ENCODE data around the gene AGBL3. TPM values are rescaled to one million over a fixed set of nuclear protein-coding genes. Genes with fewer than 3 reads are reported as not detected.

AGBL3 gene
- total RNA-seq, 2 experiments from 2014 or later, result 2.2 to 2.5 TPM

GRCh38 chr7:135111379-135111778 is 125.1 kb downstream of the AGBL3 start:
- no peak overlapping the region for H3K4me3 Mint-ChIP-seq
- CTCF ChIA-PET, result no interaction called here
- Histone ChIP-seq H3K9me3 (ENCODE audit: control insufficient read depth in 1 of 2, insufficient read depth in 1 of 2, low read length in 2 of 2) (no peaks in the 10 kb centered on the region), H3K27ac (ENCODE audit: low read depth in 1 of 2, low read length in 2 of 2) (no peak overlapping the region), H3K4me3 (ENCODE audit: low read length) (no peak overlapping the region), H3K4me1 (ENCODE audit: insufficient read depth, low read length) (no peaks in the 10 kb centered on the region), H3K27me3 (ENCODE audit: control insufficient read depth in 1 of 2, insufficient read depth in 2 of 2, low read length in 2 of 2) (no peaks in the 10 kb centered on the region), H3K36me3 (ENCODE audit: insufficient read depth, low read length) (no peaks in the 10 kb centered on the region)
- H3K4me1 Mint-ChIP-seq (ENCODE audit: low read depth), result no peaks in the 10 kb centered on the region
- no peak for TF ChIP-seq CTCF (IDR thresholded peaks at IDR 0.05)
- intact Hi-C loops (cut with DNase I, micrococcal nuclease), result no loop called here
- POLR2A ChIA-PET, result no interaction called here
- no peak overlapping the region for H3K27ac Mint-ChIP-seq
- DNase-seq (no peak), ATAC-seq (ENCODE audit: poor library complexity) (no peak)
- H3K27me3 Mint-ChIP-seq, result no peaks in the 10 kb centered on the region
- no peaks in the 10 kb centered on the region for H3K36me3 Mint-ChIP-seq (ENCODE audit: low read depth)
- no peaks in the 10 kb centered on the region for H3K9me3 Mint-ChIP-seq

- no peaks in the 10 kb centered on the region for H3K4me1 ChIP-seq (ENCODE audit: insufficient read depth, low read length)
- peaks cover under 1 to 5% of the 10 kb centered on the region in 2 experiments for H3K9me3 ChIP-seq (ENCODE audit: control insufficient read depth in 1 of 2, insufficient read depth in 1 of 2, low read length in 2 of 2)
- intact Hi-C loops (cut with DNase I, micrococcal nuclease), result no loop called here
- Mint-ChIP-seq H3K4me3 (no peak overlapping the region), H3K9me3 (peaks cover 3% of the 10 kb centered on the region), H3K4me1 (ENCODE audit: low read depth) (no peaks in the 10 kb centered on the region), H3K27me3 (no peaks in the 10 kb centered on the region), H3K27ac (no peak overlapping the region), H3K36me3 (ENCODE audit: low read depth) (peaks cover 19% of the 10 kb centered on the region)
- no peaks in the 10 kb centered on the region for H3K36me3 ChIP-seq (ENCODE audit: insufficient read depth, low read length)
- ATAC-seq (ENCODE audit: poor library complexity), result no peak
- no peak overlapping the region for H3K4me3 ChIP-seq (ENCODE audit: low read length)
- no peak for TF ChIP-seq CTCF (IDR thresholded peaks at IDR 0.05)
- ChIA-PET POLR2A (no interaction called here), CTCF (interaction anchor here (0.5 kb wide), 1 partner anchor 458 kb away, joined by 3 read pairs; no protein-coding TSS in a partner anchor)
- DNase-seq, result no peak
- H3K27ac ChIP-seq (ENCODE audit: low read depth in 1 of 2, low read length in 2 of 2), result no peak overlapping the region
- no peaks in the 10 kb centered on the region for H3K27me3 ChIP-seq (ENCODE audit: control insufficient read depth in 1 of 2, insufficient read depth in 2 of 2, low read length in 2 of 2)
Observed at GRCh38 chr7:135114622-135115021, 128.3 kb downstream of the AGBL3 start.

GRCh38 chr7:135117096-135117495 is 130.8 kb downstream of the AGBL3 start:
- Histone ChIP-seq H3K4me1 (ENCODE audit: insufficient read depth, low read length) (no peaks in the 10 kb centered on the region), H3K27ac (ENCODE audit: low read depth in 1 of 2, low read length in 2 of 2) (no peak overlapping the region), H3K9me3 (ENCODE audit: control insufficient read depth in 1 of 2, insufficient read depth in 1 of 2, low read length in 2 of 2) (peaks cover 10 to 13% of the 10 kb centered on the region in 2 experiments), H3K27me3 (ENCODE audit: control insufficient read depth in 1 of 2, insufficient read depth in 2 of 2, low read length in 2 of 2) (no peaks in the 10 kb centered on the region), H3K4me3 (ENCODE audit: low read length) (no peak overlapping the region), H3K36me3 (ENCODE audit: insufficient read depth, low read length) (no peaks in the 10 kb centered on the region)
- ATAC-seq (ENCODE audit: poor library complexity), result no peak
- H3K27me3 Mint-ChIP-seq, result no peaks in the 10 kb centered on the region
- H3K4me1 Mint-ChIP-seq (ENCODE audit: low read depth), result no peaks in the 10 kb centered on the region
- no peak overlapping the region for H3K4me3 Mint-ChIP-seq
- ChIA-PET POLR2A (no interaction called here), CTCF (no interaction called here)
- DNase-seq, result no peak
- TF ChIP-seq CTCF (IDR thresholded peaks at IDR 0.05), result no peak
- H3K27ac Mint-ChIP-seq, result no peak overlapping the region
- H3K36me3 Mint-ChIP-seq (ENCODE audit: low read depth), result peaks cover 40% of the 10 kb centered on the region
- intact Hi-C loops (cut with DNase I, micrococcal nuclease), result no loop called here
- peaks cover 5% of the 10 kb centered on the region for H3K9me3 Mint-ChIP-seq
